ENCODE measurements around the gene EMD.
"Not testable (repeated sequence)": the region's sequence is repeated elsewhere in the genome, so short reads cannot be mapped to it uniquely, and the experiment has no call there.

Gene EMD

GRCh38 chrX:154378799-154379568 lies at the start of gene EMD:
Gene EMD, plus strand, starts transcription at chrX:154379295. Its CDS starts 190 bp downstream, at chrX:154379485.
- TF ChIP-seq, protein P1, sequence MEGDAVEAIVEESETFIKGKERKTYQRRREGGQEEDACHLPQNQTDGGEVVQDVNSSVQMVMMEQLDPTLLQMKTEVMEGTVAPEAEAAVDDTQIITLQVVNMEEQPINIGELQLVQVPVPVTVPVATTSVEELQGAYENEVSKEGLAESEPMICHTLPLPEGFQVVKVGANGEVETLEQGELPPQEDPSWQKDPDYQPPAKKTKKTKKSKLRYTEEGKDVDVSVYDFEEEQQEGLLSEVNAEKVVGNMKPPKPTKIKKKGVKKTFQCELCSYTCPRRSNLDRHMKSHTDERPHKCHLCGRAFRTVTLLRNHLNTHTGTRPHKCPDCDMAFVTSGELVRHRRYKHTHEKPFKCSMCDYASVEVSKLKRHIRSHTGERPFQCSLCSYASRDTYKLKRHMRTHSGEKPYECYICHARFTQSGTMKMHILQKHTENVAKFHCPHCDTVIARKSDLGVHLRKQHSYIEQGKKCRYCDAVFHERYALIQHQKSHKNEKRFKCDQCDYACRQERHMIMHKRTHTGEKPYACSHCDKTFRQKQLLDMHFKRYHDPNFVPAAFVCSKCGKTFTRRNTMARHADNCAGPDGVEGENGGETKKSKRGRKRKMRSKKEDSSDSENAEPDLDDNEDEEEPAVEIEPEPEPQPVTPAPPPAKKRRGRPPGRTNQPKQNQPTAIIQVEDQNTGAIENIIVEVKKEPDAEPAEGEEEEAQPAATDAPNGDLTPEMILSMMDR (IDR thresholded peaks at IDR 0.05; ENCODE audit: low read depth, low read length), result no peak
- peak; percentile 96 for DNase-seq (ENCODE audit: extremely low read depth, low read depth)

DNA sequence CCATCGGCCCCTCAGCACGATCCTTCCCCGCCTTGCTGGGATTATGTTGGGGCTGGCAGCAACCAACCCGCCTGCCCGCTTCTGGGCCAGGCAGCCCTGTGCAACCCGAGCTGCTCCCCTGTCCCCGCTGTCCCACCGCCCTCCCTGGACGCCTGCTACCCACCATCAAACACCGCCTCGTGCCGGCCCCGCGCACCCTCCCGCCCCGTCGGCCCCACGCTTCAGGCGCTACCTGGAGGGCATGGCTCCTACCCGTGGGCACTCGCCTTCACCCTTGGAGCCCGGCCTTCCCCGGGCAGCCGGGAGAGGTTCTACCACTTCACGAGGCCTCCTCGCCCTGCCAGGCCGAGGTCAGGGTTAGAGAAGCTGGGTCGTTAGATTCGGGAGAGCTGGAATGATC lies 46.5 kb upstream of the EMD start:
- no peak for DNase-seq (ENCODE audit: extremely low read depth, low read depth)
- TF ChIP-seq, protein P1 (IDR thresholded peaks at IDR 0.05; ENCODE audit: low read depth, low read length), result no peak

GRCh38 chrX:154333116-154333515 lies 46.0 kb upstream of the EMD start:
- no peak for DNase-seq (ENCODE audit: extremely low read depth, low read depth)
- TF ChIP-seq, protein P1 (IDR thresholded peaks at IDR 0.05; ENCODE audit: low read depth, low read length), result no peak

DNA sequence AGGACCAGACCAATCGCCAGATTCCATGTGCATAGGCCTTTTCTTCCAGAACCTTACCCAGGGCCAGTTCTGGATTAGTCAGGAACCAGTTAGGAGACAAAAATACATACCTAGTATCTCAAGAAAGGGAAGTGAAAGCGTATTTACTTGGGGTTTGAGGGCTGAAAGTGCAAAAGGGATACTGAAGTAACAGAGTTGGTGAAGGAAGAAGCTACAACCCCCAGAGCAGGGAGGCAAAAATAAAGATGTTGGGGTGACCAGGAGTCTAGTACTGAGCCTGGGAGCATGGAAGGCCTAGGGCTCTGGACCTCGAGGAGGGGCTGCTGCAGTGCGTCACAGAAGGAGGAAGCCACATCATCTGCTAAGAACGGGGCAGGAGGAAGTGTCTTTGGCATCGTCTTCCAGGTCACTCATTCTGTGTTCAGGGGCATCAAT lies 45.2 kb upstream of the EMD start:
- TF ChIP-seq, protein P1 (IDR thresholded peaks at IDR 0.05; ENCODE audit: low read depth, low read length), result no peak
- no peak for DNase-seq (ENCODE audit: extremely low read depth, low read depth)

GRCh38 chrX:154334496-154334895 lies 44.6 kb upstream of the EMD start:
- no peak for DNase-seq (ENCODE audit: extremely low read depth, low read depth)
- TF ChIP-seq, protein P1 (IDR thresholded peaks at IDR 0.05; ENCODE audit: low read depth, low read length), result no peak

DNA sequence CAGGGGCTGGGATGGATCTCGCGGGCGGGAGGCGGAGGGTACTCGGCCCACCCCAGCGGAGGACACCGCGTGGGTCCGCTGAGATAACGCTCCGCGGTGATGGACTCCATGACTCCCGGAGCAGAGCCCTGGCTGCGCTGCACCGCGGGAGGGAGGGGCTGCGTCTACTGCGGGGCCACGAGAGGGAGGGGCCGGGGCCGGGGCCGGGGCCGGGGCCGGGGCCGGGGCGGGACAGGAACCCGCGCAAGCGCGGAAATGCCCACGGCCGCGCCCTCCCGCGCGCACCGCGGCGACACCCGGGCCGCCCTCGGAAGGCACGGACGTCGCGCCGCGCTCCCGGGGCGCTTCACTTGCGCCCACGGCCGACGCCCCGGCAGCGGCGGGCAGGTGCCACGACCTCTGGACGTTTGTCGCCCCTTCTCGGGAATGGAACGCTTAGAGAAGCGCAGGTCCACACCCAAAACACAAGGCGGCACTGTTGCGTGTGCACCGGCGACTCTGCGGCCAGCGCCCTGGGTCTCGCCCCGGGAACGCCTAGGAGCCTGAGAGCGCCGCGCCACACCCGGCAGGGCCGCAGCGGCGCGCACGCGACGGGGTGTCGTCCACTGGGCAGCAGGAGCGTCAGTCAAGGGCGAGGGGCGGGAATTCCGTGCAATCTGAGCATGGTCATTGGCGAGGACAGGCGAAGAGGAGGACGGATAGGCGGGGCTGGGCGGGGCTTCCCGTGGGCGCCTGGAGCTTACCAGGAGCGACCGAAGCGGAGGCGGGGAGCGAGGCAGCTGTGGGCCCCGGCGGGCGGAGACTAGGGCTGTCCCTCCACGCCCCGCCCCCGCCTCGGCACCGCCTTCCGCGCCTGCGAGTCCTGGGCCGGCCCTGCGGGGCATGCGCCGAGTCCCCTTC lies 37.4 kb upstream of the EMD start:
- DNase-seq (ENCODE audit: extremely low read depth, low read depth), result not testable (repeated sequence)

DNA sequence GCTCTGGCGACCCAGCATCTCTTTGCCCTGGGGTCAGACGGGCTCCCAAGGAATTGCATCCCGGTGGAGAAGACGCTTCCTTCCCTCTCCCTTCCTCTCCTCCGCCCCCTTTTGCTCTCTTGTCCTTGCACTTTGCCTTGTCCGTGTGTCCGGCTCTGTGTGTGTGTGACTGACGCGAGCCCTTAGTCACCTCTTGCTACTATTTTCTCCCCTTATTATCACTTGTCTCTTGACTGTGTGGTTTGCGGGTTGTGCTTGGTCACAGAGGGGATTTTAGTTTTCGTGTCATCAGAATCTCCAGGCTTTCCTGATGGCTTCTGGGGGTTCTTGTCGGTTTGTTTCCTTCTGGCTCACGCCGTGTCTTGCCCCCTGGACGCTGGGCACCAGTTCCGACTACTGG lies 36.0 kb upstream of the EMD start:
- not testable (repeated sequence) for DNase-seq (ENCODE audit: extremely low read depth, low read depth)

GRCh38 chrX:154343620-154344019 lies 35.5 kb upstream of the EMD start:
- DNase-seq (ENCODE audit: extremely low read depth, low read depth), result not testable (repeated sequence)

Measured in AG09319 (cell line).